DMS114 treated with DMSO at 0.1 percent for 48 hours (cell line): ENCODE data around the gene BRF1.

Source experiments
- DNase-seq: peaks from one replicate; lab custom pipeline; 2025; ENCODE audit not compliant: unreplicated experiment; lab: John Stamatoyannopoulos, UW

Gene BRF1

GRCh38 chr14:105241641-105242040 is 59.2 kb downstream of the BRF1 start:
- no peak for DNase-seq

- DNase-seq, result no peak
These were observed 59.8 kb downstream of the BRF1 start for GRCh38 chr14:105240811-105241576.

- DNase-seq, result no peak
These were observed 71.6 kb downstream of the BRF1 start for GRCh38 chr14:105229099-105229655.

- no peak for DNase-seq
These were observed 72.2 kb downstream of the BRF1 start for GRCh38 chr14:105228562-105228961.

GRCh38 chr14:105227346-105227745 is 73.5 kb downstream of the BRF1 start:
- DNase-seq, result no peak

DNA sequence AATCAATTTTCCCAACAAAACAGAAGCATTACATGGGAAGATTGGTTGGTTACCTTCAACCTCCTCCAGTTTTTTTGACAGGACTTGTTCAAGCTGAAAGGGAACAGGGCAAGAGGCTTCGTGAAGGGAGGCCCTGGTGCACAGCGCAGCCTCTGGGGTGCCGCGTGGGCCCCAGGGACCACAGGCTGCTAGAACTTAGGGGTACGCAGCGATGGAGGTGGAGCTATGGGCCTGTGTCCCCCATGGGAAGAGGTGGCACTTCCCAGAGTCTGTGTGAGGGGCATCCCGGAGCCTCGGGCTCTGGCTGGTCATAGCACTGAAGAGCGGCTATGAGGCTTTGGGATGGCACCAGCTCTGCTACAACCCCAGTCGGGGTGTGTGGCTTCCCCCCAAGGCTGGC is 74.6 kb downstream of the BRF1 start:
- DNase-seq, result no peak

DNA sequence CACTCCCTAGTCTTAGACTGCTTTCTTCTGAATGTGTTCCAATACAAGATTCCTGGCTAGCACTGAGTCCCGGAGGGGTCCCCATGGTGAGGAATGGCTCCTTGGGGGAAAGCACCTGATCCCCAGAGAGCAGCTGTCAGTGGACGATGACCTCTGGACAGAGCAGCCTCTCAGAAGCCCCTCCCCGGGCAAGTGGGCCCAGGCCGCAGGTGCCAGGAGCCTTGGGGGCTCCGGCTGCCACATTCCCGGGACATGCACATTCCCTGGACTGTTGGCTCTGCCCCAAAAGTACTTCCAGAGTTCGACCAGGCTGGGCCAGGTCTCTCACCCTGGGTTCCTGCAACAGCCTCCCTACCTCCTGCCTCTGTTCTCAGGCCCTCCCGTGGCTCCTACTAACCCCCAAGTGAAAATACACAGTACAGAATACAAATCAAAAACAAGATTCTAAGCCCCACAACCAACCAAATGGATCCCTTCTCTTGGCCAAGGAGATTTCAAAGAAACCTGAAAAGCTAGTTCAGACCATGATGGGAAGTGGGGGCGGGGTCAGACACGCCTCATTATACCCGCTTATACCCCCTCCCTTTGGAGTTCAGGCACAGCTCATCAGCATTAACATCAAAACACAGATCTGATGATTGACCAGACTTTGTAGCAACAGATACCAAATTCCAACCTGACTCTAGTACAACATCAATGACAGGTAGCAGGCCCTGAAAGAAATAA is 75.8 kb downstream of the BRF1 start:
- no peak for DNase-seq

DNA sequence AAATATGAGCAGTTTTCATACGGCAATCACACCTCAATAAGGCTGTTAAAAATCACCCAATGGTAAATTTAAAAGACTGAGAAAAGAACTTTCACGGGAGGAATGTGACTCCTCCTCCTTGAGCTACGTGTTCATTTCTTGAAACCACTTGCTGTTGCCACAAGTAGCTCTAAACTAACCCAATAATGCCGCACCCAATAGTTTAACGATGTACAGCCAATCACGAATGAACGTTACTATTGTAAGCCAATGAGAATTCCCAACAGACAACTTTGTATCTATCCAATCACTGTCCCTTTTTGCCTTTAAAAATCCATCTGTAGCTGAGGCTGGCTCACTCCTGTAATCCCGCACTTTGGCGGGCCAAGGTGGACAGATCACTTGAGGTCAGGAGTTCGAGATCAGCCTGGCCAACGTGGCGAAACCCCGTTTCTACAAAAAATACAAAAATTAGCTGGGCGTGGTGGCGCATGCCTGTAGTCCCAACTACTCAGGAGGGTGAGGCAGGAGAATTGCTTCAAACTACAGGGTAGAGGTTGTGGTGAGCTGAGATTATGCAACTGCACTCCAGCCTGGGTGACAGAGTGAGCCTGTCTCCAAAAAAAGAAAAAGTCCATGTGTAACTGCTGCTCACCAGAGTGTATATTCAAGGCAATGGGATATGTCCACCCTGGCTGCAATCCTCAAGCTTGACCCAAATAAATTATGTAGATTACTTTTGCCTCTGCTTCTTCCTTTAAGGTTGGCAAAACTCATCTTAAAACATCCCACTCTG is 76.8 kb downstream of the BRF1 start:
- DNase-seq, result no peak

DNA sequence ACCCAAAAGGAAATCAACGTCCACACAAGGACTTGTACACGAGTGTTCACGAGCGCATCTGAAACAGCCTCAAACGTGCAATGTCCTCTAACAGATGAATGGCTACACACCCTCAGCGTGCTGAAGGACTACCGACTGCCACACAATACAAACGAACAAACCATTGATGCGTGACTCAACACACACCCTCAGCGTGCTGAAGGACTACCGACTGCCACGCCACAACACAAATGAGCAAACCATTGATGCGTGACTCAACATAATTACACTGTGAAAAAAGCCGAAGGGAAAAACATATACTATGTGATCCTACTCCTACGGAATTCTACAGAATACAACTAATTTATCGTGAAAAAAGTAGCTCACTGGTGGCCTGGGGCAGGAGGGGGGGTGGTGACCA is 77.5 kb downstream of the BRF1 start:
- DNase-seq, result no peak

GRCh38 chr14:105221598-105222178 is 79.1 kb downstream of the BRF1 start:
- no peak for DNase-seq

GRCh38 chr14:105220699-105221597 is 79.9 kb downstream of the BRF1 start:
- no peak for DNase-seq

DNA sequence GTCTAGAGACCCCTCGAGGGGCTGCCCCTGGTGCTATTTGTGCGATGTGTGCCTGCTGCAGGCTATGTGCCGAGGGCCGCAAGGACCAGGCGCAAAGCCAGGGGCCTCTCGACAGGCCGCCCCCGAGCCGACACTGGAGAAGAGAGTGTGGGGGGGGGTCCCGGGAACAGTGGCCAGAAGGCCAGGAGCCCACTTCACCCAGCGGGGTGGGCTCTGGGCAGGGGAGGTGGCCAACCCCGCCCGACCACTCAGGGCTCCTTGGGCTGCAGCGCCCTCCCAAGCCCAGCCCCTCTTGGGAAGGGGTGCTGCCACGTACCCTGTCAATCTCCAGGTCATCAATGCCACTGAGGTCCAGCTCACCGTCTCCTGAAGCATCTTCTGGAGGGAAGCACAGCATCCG is 81.0 kb downstream of the BRF1 start:
- no peak for DNase-seq

DNA sequence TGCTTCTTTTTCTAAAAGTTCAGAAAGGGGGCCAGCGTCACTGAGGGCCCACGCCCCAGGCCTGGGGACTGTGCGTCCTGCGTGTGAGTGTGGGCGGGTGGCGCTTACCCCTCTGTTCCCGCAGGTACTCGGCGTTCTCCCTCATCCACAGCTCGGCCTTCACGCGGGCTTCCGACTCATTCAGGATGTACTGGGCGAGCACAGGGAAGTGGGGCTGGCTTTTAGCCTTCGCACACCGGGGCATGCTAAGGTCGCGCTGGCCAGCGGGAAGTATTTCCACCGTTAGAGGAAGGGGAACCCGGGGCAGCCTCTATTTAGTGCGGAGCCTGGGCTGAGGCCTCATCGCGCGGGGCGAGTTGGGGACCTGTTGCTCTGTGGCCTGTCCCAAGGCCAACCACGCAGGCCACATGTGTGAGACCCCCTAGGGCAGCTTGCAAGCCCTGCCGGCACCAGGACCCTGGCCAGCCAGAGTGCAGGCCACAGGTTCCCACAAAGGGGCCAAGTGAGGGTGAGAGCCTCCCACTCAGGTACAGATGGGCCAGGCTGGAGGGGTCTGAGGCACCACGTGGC is 81.7 kb downstream of the BRF1 start:
- DNase-seq, result no peak

DNA sequence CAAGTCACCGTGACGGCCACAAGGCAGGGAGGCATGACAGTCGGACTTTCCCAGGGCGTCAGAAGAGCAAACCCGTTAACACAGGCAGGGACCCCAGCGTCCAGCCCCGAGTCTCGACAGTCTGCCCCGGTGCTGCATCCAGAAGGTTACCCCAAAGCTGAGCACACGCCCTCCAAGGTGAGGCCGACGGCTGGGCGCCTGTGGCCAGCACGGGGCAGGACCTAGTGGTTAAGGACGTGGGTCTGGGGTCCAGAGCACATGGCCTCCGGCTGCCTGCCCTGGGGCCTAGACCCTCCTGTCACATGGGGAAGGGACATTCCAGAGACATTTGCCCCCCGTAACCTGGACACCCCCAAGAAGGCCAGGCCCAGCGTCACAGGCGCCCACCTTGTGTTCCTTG is 82.2 kb downstream of the BRF1 start:
- DNase-seq, result no peak

DNA sequence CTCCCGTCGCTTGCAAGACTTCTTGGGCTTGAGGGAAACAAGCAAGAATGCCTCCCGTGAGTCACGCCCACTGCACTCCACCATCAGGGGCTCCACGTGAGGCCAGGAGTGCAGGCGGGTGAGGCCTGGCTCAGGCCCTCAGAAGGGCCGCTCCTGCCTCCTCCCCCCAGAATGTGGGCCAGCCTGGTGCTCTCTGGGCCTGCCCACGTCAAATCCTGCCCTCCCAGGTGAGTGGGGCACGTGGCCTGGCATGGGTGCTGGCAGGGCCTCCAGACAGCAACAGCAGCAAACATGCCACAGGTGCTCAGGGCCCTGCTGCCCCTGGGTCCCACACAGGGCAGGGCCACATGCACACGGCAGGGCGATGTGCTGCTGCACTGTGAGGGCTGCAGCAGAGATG is 83.0 kb downstream of the BRF1 start:
- no peak for DNase-seq

GRCh38 chr14:105216490-105217247 is 84.1 kb downstream of the BRF1 start:
- DNase-seq, result no peak

DNA sequence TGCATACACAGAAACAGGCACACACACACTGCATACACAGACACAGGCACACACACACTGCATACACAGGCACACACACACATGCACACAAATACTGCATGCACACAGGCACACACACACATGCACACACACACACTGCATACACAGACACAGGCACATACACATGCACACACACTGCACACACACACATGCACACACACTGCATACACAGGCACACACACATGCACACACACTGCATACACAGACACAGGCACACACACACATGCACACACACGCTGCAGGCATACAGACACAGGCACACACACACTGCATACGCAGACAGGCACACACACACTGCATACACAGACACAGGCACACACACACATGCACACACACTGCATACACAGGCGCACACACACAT is 85.2 kb downstream of the BRF1 start:
- DNase-seq, result no peak

- DNase-seq, result no peak
These were observed 86.4 kb downstream of the BRF1 start for GRCh38 chr14:105214324-105214915.

- DNase-seq, result no peak
These were observed 87.4 kb downstream of the BRF1 start for GRCh38 chr14:105213361-105213760.
